Heart right ventricle (tissue), 16 donors: Measurements from ENCODE around the gene CCDC85C. TPM values are rescaled to one million over a fixed set of nuclear protein-coding genes. Genes with fewer than 3 reads are reported as not detected.
A peak's percentile ranks its signal among the peaks of the same experiment; 100 is the strongest.

Source experiments
- ATAC-seq, 8 donors: fragments of 200-7000 bp; cut with Tn5 transposase; one replicate each; pipeline ENCODE4 v1.9.1; 2020; ENCODE audit warnings: mild to moderate bottlenecking in 8 of 8, moderate library complexity in 8 of 8, moderate number of reproducible peaks in 1 of 8
- DNase-seq, 2 donors: peaks; one replicate each; pipeline ENCODE4 v3.0.0-alpha.2; 2020
- H3K27ac ChIP-seq, 10 donors: fragments of 200-600 bp; sonication (generic) in 2 of 10; one replicate each; pipeline versions ENCODE4 v1.5.0 to v1.8.0; 2020 to 2022; ENCODE audit warnings: mild to moderate bottlenecking in 3 of 10
- H3K27me3 ChIP-seq, 7 donors: fragments of 200-600 bp; one replicate each; pipeline ENCODE4 v1.8.0; 2021 to 2022; ENCODE audit warnings: mild to moderate bottlenecking in 2 of 7
- H3K36me3 ChIP-seq, 9 donors: fragments of 200-600 bp; sonication (generic) in 1 of 9; one replicate each; pipeline versions ENCODE4 v1.5.0 to v1.8.0; 2020 to 2022; ENCODE audit warnings: mild to moderate bottlenecking in 2 of 9
- H3K4me1 ChIP-seq, 9 donors: fragments of 200-600 bp; sonication (generic) in 1 of 9; one replicate each; pipeline versions ENCODE4 v1.5.0 to v1.8.0; 2020 to 2022; ENCODE audit warnings: mild to moderate bottlenecking in 4 of 9
- H3K4me3 ChIP-seq, 10 donors: fragments of 200-600 bp; sonication (generic) in 2 of 10; one replicate each; pipeline versions ENCODE4 v1.5.0 to v1.8.0; 2020 to 2022; ENCODE audit warnings: mild to moderate bottlenecking in 7 of 10, moderate library complexity in 2 of 10
- H3K9me3 ChIP-seq, 11 donors: fragments of 200-600 bp in 10 of 11; sonication (generic) in 2 of 11; one replicate each; pipeline versions ENCODE4 v1.5.0 to v1.8.0; 2013 to 2022; ENCODE audit warnings: mild to moderate bottlenecking in 2 of 11, control low read depth in 1 of 11, moderate library complexity in 1 of 11
- CTCF ChIP-seq, 9 donors: fragments of 200-600 bp; sonication (generic) in 2 of 9; IDR thresholded peaks; one replicate each; pipeline versions ENCODE4 v1.5.0 to v1.8.0; 2021 to 2022; ENCODE audit warnings: antibody characterized with exemption in 9 of 9, mild to moderate bottlenecking in 5 of 9, moderate library complexity in 1 of 9
- WGBS, 2 donors: extraction: QIAGEN DNeasy Blood & Tissue Kit; methylation state at CpG; one replicate each; pipeline ENCODE4 v1.1.7; 2013; ENCODE audit warnings: inconsistent platforms in 1 of 2; 5-methylcytosine and 5-hydroxymethylcytosine counted together
- intact Hi-C, 10 donors: fragments of 100-400 bp; cut with DNase I; formaldehyde crosslinking; loops; one replicate each; pipeline versions ENCODE4 v1.11.1 to v1.14.2; 2022
- polyA plus RNA-seq, 2 donors: library from polyadenylated mRNA; stranded (reverse); fragments of 200-250 nt; gene quantifications; one replicate each; pipeline ENCODE4 v1.2.3, GENCODE V29; 2013
- total RNA-seq, 10 donors: library from RNA; stranded (reverse); fragmentation: NEBNext Ultra II Directional in 3 of 10; extraction: Animal tissue kit (Norgen Biotek cat#: 25700) in 3 of 10; gene quantifications; one replicate each; pipeline versions ENCODE4 v1.2.1 to v1.2.4, GENCODE V29; 2021 to 2023
- donor health status: Arrhythmogenic right ventricular cardiomyopathy.
- donor health status: ischemic (EF 13 %, LVEDD 7.1; RV severe dilation, severe dysfunction).
- donor health status: healthy with polysubstance abuse.
- donor health status: DM: no; HTN: yes; CAD: no.
- donor health status: DM: no; HTN: no; CAD: no.
- donor health status: ischemic (EF 25% LVEDD 6.9; RV normal size, moderate dysfunction).
- donor health status: ischemic (EF 25% LVEDD 5.7; RV mildly dilated, moderate dysfunction).
- donor health status: healthy.
- donor health status: DM: yes; HTN: yes; CAD: no.
- donor health status: Ischemic cardiomyopathy.
- donor health status: ischemic (EF 35%, LVEDD 5.7; RV mildly dilated, moderate dysfunction).
- donor health status: nonischemic (EF 11% LVEDD 7.7; RV severe dilation, severe dysfunction).
- donor health status: DM: yes; HTN: yes; CAD: no.
- donor health status: PGD.
- donor health status: ischemic (EF 29% LVEDD 5.4; RV normal size, mild dysfunction).
- donor health status: nonischemic (EF 23%, LVEDD 6.1; RV moderate dilation, normal function).

CCDC85C gene
- total and polyA plus RNA-seq, 12 donors = 9.0 to 50.2 (median 31.5) TPM

GRCh38 chr14:99475179-99475578, 128.8 kb downstream of the CCDC85C start:
- Histone ChIP-seq H3K27me3 (no peaks in the 10 kb centered on the region), H3K9me3 (no peaks in the 10 kb centered on the region), H3K36me3 (no peaks in the 10 kb centered on the region), H3K4me1 (peaks cover 0 to 83% (median 51%) of the 10 kb centered on the region in 9 donors), H3K27ac (no peak overlapping the region), H3K4me3 (no peak overlapping the region)
- intact Hi-C loops = no loop called here
- peak in 3 of 8 donors; percentile 24 to 42 (median 31) for ATAC-seq
- TF ChIP-seq CTCF (IDR thresholded peaks at IDR 0.05) = peak in 1 of 9 donors; percentile 3
- WGBS, 2 donors = 30 to 56% methylated on average over 9 of the region's 9 CpGs
- DNase-seq = peak in 1 of 2 donors; percentile 16

- Histone ChIP-seq H3K27ac (no peak overlapping the region), H3K9me3 (no peaks in the 10 kb centered on the region), H3K36me3 (no peaks in the 10 kb centered on the region), H3K27me3 (no peaks in the 10 kb centered on the region), H3K4me3 (no peak overlapping the region), H3K4me1 (peaks cover 4 to 83% (median 55%) of the 10 kb centered on the region in 9 donors)
- 73 to 78% methylated on average over 3 of the region's 3 CpGs for WGBS, 2 donors
- TF ChIP-seq CTCF (IDR thresholded peaks at IDR 0.05) = no peak
- ATAC-seq (no peak), DNase-seq (no peak)
- intact Hi-C loops = no loop called here
Measured at GRCh38 chr14:99473458-99473857, 130.5 kb downstream of the CCDC85C start.

- intact Hi-C loops = no loop called here
Measured at GRCh38 chr14:99472937-99473336, 131.1 kb downstream of the CCDC85C start.

GRCh38 chr14:99471731-99472130, 132.3 kb downstream of the CCDC85C start:
- H3K27ac ChIP-seq = no peak overlapping the region
- 90 to 92% methylated on average over 7 of the region's 7 CpGs for WGBS, 2 donors
- H3K9me3 ChIP-seq = no peaks in the 10 kb centered on the region
- DNase-seq (no peak), ATAC-seq (no peak)
- H3K27me3 ChIP-seq = no peaks in the 10 kb centered on the region
- intact Hi-C loops = no loop called here
- no peak for TF ChIP-seq CTCF (IDR thresholded peaks at IDR 0.05)
- peaks cover 15 to 83% (median 55%) of the 10 kb centered on the region in 9 donors for H3K4me1 ChIP-seq
- no peaks in the 10 kb centered on the region for H3K36me3 ChIP-seq
- H3K4me3 ChIP-seq = no peak overlapping the region

More at GRCh38 chr14:99472937-99473336, 131.1 kb downstream of the CCDC85C start:
- no peak for TF ChIP-seq CTCF (IDR thresholded peaks at IDR 0.05)
- ATAC-seq = no peak
- Histone ChIP-seq H3K27me3 (no peaks in the 10 kb centered on the region), H3K4me3 (no peak overlapping the region), H3K9me3 (no peaks in the 10 kb centered on the region), H3K36me3 (no peaks in the 10 kb centered on the region), H3K4me1 (peaks cover 7 to 83% (median 54%) of the 10 kb centered on the region in 9 donors), H3K27ac (no peak overlapping the region)
- no peak for DNase-seq
- 84 to 87% methylated on average over 4 of the region's 4 CpGs for WGBS, 2 donors
